Measurements from ENCODE around the gene TBL1XR1. TPM values are rescaled to one million over a fixed set of nuclear protein-coding genes. Genes with fewer than 3 reads are reported as not detected.

The TBL1XR1 gene
- total and polyA plus RNA-seq, 2 donors (not counting 3 experiments of a cell fraction or from before 2014, with no cell fraction given) = 26.9 to 146 TPM

- intact Hi-C loops (cut with micrococcal nuclease) = no loop called here
- FAIRE-seq (no peak), DNase-seq (ENCODE audit: low read depth, low spot score) (no peak)
- Histone ChIP-seq H3K79me2 (ENCODE audit: control insufficient read depth, insufficient read depth, low read length) (peaks cover 97% of the 10 kb centered on the region), H3K4me1 (ENCODE audit: control insufficient read depth, extremely low read depth, insufficient read depth, low read length) (no peaks in the 10 kb centered on the region), H3K9ac (replicated peaks; ENCODE audit: extremely low read depth, insufficient read depth, low read length) (no peak overlapping the region), H3K4me2 (ENCODE audit: insufficient read depth, low read length) (no peak overlapping the region), H3K4me3 (replicated peaks in 1 of 3; ENCODE audit: insufficient read depth in 1 of 3, low read depth in 1 of 3, low read length in 3 of 3) (no peak overlapping the region), H3K27ac (ENCODE audit: insufficient read depth, low read depth, low read length) (no peak overlapping the region), H4K20me1 (replicated peaks; ENCODE audit: control insufficient read depth, extremely low read depth, insufficient read depth, low read length) (peaks cover 9% of the 10 kb centered on the region), H3K9me1 (replicated peaks; ENCODE audit: control insufficient read depth, extremely low read depth, insufficient read depth, low read length) (no peaks in the 10 kb centered on the region), H2AFZ (ENCODE audit: low read depth, low read length) (no peak overlapping the region), H3K27me3 (ENCODE audit: control insufficient read depth in 2 of 2, insufficient read depth in 2 of 2, low read length in 2 of 2) (no peaks in the 10 kb centered on the region), H3K36me3 (ENCODE audit: control insufficient read depth in 2 of 2, extremely low read depth in 1 of 2, insufficient read depth in 2 of 2, low read length in 2 of 2) (no peaks in the 10 kb centered on the region), H3K9me3 (replicated peaks; ENCODE audit: control insufficient read depth, insufficient read depth, low read length) (no peaks in the 10 kb centered on the region)
- CTCF ChIA-PET = no interaction called here
- dilution Hi-C loops (cut with MboI; ENCODE audit: extremely low pct_ligation_motif_present, low sequenced_read_pairs) = no loop called here
- TF ChIP-seq MYC (IDR thresholded peaks at IDR 0.05; ENCODE audit: low read depth, low read length) (no peak), POLR2AphosphoS5 (IDR thresholded peaks at IDR 0.05; ENCODE audit: insufficient read depth, low read depth, low read length) (no peak), GATA2 (IDR thresholded peaks at IDR 0.05; ENCODE audit: insufficient read depth, insufficient read length, low read depth, low read length) (no peak), POLR2A (IDR thresholded peaks at IDR 0.05; ENCODE audit: low read depth, low read length) (no peak), EZH2 (IDR thresholded peaks at IDR 0.05; ENCODE audit: borderline replicate concordance, low read depth, low read length, severe bottlenecking) (no peak), FOS (IDR thresholded peaks at IDR 0.05; ENCODE audit: borderline replicate concordance, insufficient read depth, low read length) (no peak), JUN (IDR thresholded peaks at IDR 0.05; ENCODE audit: borderline replicate concordance, insufficient read depth, insufficient read length, low read depth) (no peak)
- TF ChIP-seq, protein P1, sequence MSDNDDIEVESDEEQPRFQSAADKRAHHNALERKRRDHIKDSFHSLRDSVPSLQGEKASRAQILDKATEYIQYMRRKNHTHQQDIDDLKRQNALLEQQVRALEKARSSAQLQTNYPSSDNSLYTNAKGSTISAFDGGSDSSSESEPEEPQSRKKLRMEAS (IDR thresholded peaks at IDR 0.05; ENCODE audit: insufficient read depth, insufficient read length) = no peak
- TF ChIP-seq, protein P2, sequence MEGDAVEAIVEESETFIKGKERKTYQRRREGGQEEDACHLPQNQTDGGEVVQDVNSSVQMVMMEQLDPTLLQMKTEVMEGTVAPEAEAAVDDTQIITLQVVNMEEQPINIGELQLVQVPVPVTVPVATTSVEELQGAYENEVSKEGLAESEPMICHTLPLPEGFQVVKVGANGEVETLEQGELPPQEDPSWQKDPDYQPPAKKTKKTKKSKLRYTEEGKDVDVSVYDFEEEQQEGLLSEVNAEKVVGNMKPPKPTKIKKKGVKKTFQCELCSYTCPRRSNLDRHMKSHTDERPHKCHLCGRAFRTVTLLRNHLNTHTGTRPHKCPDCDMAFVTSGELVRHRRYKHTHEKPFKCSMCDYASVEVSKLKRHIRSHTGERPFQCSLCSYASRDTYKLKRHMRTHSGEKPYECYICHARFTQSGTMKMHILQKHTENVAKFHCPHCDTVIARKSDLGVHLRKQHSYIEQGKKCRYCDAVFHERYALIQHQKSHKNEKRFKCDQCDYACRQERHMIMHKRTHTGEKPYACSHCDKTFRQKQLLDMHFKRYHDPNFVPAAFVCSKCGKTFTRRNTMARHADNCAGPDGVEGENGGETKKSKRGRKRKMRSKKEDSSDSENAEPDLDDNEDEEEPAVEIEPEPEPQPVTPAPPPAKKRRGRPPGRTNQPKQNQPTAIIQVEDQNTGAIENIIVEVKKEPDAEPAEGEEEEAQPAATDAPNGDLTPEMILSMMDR (IDR thresholded peaks at IDR 0.05; ENCODE audit: extremely low read depth in 1 of 2, insufficient read depth in 1 of 2, low read depth in 1 of 2, low read length in 2 of 2) = no peak
- BruUV-seq (replicated peaks) = no TSS peak
- POLR2A ChIA-PET = no interaction called here
Measured at GRCh38 chr3:177110895-177111294, 86.4 kb downstream of the TBL1XR1 start.

Data from endothelial cell of umbilical vein (primary cell).